GM12801 (cell line): ENCODE measurements around the gene FKBP5.

Source experiments
- CTCF ChIP-seq: IDR thresholded peaks from one replicate; pipeline ENCODE4 v1.5.1; 2011; ENCODE audit warnings: control low read depth; ENCODE audit not compliant: insufficient read length; ENCODE audit errors: extremely low read depth

Gene FKBP5

GRCh38 chr6:35629876-35630378 lies 58.8 kb downstream of the FKBP5 start:
- no peak for TF ChIP-seq CTCF

GRCh38 chr6:35626401-35626800 lies 62.3 kb downstream of the FKBP5 start:
- no peak for TF ChIP-seq CTCF

- no peak for TF ChIP-seq CTCF
Observed at GRCh38 chr6:35624341-35625070, 64.2 kb downstream of the FKBP5 start.

GRCh38 chr6:35622283-35622682 lies 66.4 kb downstream of the FKBP5 start:
- TF ChIP-seq CTCF = no peak

- TF ChIP-seq CTCF = no peak
Observed at GRCh38 chr6:35620706-35621105, 68.0 kb downstream of the FKBP5 start.

GRCh38 chr6:35613762-35614161 lies 75.0 kb downstream of the FKBP5 start:
- TF ChIP-seq CTCF = no peak

GRCh38 chr6:35611240-35611639 lies 77.5 kb downstream of the FKBP5 start:
- no peak for TF ChIP-seq CTCF
